Measurements from ENCODE around the gene PITHD1.
"Not testable (repeated sequence)": the region's sequence is repeated elsewhere in the genome, so short reads cannot be mapped to it uniquely, and the experiment has no call there.

GRCh38 chr1:23733281-23733680 lies 44.9 kb upstream of the PITHD1 start:
- TF ChIP-seq EZH2 (IDR thresholded peaks at IDR 0.05; ENCODE audit: borderline replicate concordance, low read depth, low read length, poor library complexity, severe bottlenecking) = not testable (repeated sequence)
- TF ChIP-seq, protein P1, sequence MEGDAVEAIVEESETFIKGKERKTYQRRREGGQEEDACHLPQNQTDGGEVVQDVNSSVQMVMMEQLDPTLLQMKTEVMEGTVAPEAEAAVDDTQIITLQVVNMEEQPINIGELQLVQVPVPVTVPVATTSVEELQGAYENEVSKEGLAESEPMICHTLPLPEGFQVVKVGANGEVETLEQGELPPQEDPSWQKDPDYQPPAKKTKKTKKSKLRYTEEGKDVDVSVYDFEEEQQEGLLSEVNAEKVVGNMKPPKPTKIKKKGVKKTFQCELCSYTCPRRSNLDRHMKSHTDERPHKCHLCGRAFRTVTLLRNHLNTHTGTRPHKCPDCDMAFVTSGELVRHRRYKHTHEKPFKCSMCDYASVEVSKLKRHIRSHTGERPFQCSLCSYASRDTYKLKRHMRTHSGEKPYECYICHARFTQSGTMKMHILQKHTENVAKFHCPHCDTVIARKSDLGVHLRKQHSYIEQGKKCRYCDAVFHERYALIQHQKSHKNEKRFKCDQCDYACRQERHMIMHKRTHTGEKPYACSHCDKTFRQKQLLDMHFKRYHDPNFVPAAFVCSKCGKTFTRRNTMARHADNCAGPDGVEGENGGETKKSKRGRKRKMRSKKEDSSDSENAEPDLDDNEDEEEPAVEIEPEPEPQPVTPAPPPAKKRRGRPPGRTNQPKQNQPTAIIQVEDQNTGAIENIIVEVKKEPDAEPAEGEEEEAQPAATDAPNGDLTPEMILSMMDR (conservative IDR thresholded peaks at IDR 0.05; ENCODE audit: low read depth, low read length) = not testable (repeated sequence)
